EH (cell line): ENCODE measurements around the gene L1CAM.

Source experiments
- DNase-seq: peaks from one replicate; pipeline ENCODE4 v3.0.0-alpha.2; 2015; ENCODE audit warnings: low read depth

The L1CAM gene

GRCh38 chrX:153885968-153886903 lies at the start of gene L1CAM:
Gene L1CAM, minus strand, starts transcription at chrX:153886173. Its CDS starts 10,337 bp downstream, at chrX:153875836.
- peak; percentile 28 for DNase-seq

- no peak for DNase-seq
Measured at GRCh38 chrX:153935326-153935851, 49.4 kb upstream of the L1CAM start.

- peak; percentile 76 for DNase-seq
Measured at GRCh38 chrX:153934762-153935325, 48.9 kb upstream of the L1CAM start, which contains the start of gene NAA10. Gene NAA10, minus strand, starts transcription at chrX:153935037. Its CDS starts 133 bp downstream, at chrX:153934904.

- no peak for DNase-seq
Measured at GRCh38 chrX:153934148-153934761, 48.3 kb upstream of the L1CAM start.

GRCh38 chrX:153933748-153934147 lies 47.8 kb upstream of the L1CAM start:
- DNase-seq, result peak; percentile 73

- DNase-seq, result no peak
Measured at GRCh38 chrX:153932220-153932915, 46.4 kb upstream of the L1CAM start.

- DNase-seq, result no peak
Measured at GRCh38 chrX:153931748-153932147, 45.8 kb upstream of the L1CAM start.

GRCh38 chrX:153931151-153931550 lies 45.2 kb upstream of the L1CAM start:
- no peak for DNase-seq

GRCh38 chrX:153930011-153930910 lies 44.3 kb upstream of the L1CAM start:
- DNase-seq, result no peak

GRCh38 chrX:153929576-153929975 lies 43.6 kb upstream of the L1CAM start:
- no peak for DNase-seq

- no peak for DNase-seq
Measured at GRCh38 chrX:153928846-153929245, 42.9 kb upstream of the L1CAM start.

- DNase-seq, result peak; percentile 97
Measured at GRCh38 chrX:153927922-153928760, 42.2 kb upstream of the L1CAM start.

GRCh38 chrX:153927672-153927921 lies 41.6 kb upstream of the L1CAM start:
- no peak for DNase-seq

GRCh38 chrX:153926858-153927671 lies 41.1 kb upstream of the L1CAM start:
- DNase-seq, result peak; percentile 54

- no peak for DNase-seq
Measured at GRCh38 chrX:153926552-153926857, 40.5 kb upstream of the L1CAM start.

- DNase-seq, result no peak
Measured at GRCh38 chrX:153925739-153926551, 40.0 kb upstream of the L1CAM start, which contains the start of gene ARHGAP4. Gene ARHGAP4, minus strand, starts transcription at chrX:153926264. Its CDS starts 62 bp downstream, at chrX:153926202.

GRCh38 chrX:153925387-153925738 lies 39.4 kb upstream of the L1CAM start:
- no peak for DNase-seq

- peak; percentile 64 for DNase-seq
Measured at GRCh38 chrX:153924149-153924861, 38.3 kb upstream of the L1CAM start.
